ENCODE data around the gene TMEM88. TPM values are rescaled to one million over a fixed set of nuclear protein-coding genes. Genes with fewer than 3 reads are reported as not detected.
A peak's percentile ranks its signal among the peaks of the same experiment; 100 is the strongest.

The TMEM88 gene
- total RNA-seq, 1 donor from 2014 or later, result 8.4 TPM

DNA sequence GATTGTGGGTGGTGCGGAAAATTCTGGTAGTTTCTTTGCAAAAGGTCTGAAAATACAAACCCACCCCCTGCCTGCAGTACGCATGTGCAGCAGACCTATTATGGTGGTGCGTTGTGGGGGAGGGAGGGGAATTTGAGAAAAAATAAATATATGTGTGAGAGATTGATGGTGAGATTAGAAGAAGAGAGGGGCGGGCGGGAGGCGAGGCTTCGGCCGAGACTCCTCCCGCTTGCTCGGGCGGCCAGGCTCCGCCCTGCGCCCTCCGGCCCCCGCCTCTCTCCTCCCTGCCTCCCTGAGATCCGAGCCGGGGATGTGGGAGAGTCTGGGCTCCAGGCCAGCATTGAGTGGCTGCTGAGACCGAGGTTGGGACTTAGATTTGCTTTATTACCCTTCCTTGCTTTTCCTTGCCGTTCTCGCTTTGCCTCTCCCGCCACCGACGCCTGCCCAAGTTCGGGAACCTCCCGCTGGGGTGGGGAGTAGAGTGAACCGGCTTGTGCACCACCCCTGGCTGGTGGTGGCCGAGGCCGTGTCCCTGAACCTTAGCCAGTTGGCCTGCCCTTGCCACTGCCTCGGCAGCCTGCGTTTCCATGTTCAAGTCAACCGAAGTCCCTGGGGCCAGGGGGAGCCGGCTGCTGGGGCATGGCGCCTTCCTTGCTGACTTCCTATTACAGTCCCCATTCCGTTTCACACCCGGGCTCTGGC, 32.8 kb downstream of the TMEM88 start:
- TF ChIP-seq CTCF (conservative IDR thresholded peaks at IDR 0.05), result no peak
- no peak overlapping the region for H3K27ac Mint-ChIP-seq (ENCODE audit: unreplicated experiment)
- no peaks in the 10 kb centered on the region for H3K27me3 Mint-ChIP-seq (ENCODE audit: low read depth)
- H3K36me3 Mint-ChIP-seq (ENCODE audit: low read depth), result peaks cover 8% of the 10 kb centered on the region
- H3K9me3 Mint-ChIP-seq, result no peaks in the 10 kb centered on the region
- peak; percentile 69 for DNase-seq (ENCODE audit: low read depth, low spot score)
- no peak overlapping the region for H3K4me3 Mint-ChIP-seq
- H3K4me1 Mint-ChIP-seq, result no peaks in the 10 kb centered on the region

DNA sequence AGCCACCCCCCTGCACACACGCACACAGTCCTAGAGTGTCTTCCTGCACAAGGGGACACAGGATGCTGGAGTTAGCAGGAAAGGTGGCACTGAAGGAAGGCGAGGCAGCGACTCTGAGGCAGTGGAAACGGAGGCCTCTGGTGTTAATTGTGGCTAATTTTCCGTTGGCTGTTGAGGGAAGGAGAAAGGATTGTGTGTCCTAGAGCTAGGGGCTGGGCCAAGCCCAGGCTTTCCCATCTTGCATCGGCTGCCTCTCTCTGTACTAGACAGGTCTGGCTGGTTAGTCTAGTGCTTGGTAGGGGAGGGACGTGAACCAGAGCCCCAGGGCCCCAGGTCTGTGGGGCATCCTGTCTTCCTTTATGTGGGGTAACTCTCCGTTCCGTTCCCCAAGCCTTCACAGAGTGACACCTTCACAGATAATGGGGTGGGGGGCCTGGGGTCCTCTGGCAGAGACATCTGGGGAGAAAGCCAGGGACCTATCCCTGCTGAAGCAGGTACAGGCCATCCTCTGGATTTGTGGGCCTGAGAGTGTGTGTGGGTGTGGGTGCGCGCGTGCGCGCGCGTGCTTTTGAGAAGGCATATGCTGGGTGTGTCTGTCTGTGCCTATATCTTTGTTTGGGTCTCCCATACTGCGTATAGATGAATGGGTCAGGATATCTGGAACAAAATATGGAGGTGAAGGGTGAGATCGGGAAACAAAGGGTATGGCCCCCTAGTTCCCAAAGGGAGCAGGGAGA, 33.5 kb downstream of the TMEM88 start, which contains the start of gene CHD3:
Gene CHD3 (plus strand): TSS at position 606 of the 737 bp plus-strand sequence. CDS start 212 bp downstream, outside the sequence.
- TF ChIP-seq CTCF (conservative IDR thresholded peaks at IDR 0.05), result no peak
- H3K4me1 Mint-ChIP-seq, result no peaks in the 10 kb centered on the region
- peaks cover 8% of the 10 kb centered on the region for H3K36me3 Mint-ChIP-seq (ENCODE audit: low read depth)
- no peak within 1 kb of the TSS for H3K4me3 Mint-ChIP-seq
- H3K27me3 Mint-ChIP-seq (ENCODE audit: low read depth), result no peaks in the 10 kb centered on the region
- H3K9me3 Mint-ChIP-seq, result no peaks in the 10 kb centered on the region
- no peak for DNase-seq (ENCODE audit: low read depth, low spot score)
- no peak within 1 kb of the TSS for H3K27ac Mint-ChIP-seq (ENCODE audit: unreplicated experiment)

DNA sequence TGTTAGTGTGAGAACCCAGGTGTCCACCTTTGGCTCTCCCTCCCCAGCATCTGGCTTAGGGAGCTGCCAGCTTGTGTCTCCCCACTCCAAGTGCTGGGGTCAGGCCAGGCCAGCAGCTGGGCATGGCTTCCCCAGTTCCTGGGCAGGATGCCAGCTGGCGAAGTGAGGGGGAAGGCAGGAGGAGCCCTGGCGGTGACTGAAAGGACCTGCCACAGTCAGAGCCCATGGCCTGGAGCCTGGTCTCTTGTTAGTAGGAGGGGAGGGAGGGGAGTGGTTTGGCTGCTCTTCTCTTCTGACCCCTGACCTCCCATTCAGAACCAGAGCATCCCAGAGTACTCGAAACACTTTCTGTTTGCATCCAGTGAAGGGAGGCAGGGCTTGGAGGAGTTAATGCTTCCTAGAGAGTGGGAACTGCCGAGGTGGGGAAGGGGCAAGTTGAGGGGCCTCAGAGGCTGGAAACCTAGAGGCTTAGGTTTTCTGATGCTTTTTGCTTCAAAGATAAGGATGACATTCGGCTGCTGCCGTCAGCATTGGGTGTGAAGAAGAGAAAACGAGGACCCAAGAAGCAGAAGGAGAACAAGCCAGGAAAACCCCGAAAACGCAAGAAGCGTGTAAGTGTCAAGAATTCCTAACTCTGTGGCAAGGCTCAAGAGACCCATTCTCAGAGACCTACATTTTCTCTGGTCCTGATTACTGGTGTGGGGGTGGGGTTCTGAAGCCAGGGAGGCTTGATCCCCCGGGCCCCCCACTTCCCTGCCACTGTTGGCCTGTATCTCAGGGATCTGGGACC, 34.5 kb downstream of the TMEM88 start:
- H3K27ac Mint-ChIP-seq (ENCODE audit: unreplicated experiment), result no peak overlapping the region
- peak; percentile 43 for DNase-seq (ENCODE audit: low read depth, low spot score)

GRCh38 chr17:7893187-7893880, 38.5 kb downstream of the TMEM88 start:
- Mint-ChIP-seq H3K27me3 (ENCODE audit: low read depth) (no peaks in the 10 kb centered on the region), H3K27ac (ENCODE audit: unreplicated experiment) (no peak overlapping the region), H3K36me3 (ENCODE audit: low read depth) (peaks cover 23% of the 10 kb centered on the region), H3K9me3 (no peaks in the 10 kb centered on the region), H3K4me3 (no peak overlapping the region), H3K4me1 (peaks cover 14% of the 10 kb centered on the region)
- TF ChIP-seq CTCF (conservative IDR thresholded peaks at IDR 0.05), result no peak
- no peak for DNase-seq (ENCODE audit: low read depth, low spot score)

More for the DNA sequence above, 34.5 kb downstream of the TMEM88 start:
- no peaks in the 10 kb centered on the region for H3K9me3 Mint-ChIP-seq
- H3K27me3 Mint-ChIP-seq (ENCODE audit: low read depth), result no peaks in the 10 kb centered on the region
- peaks cover 10% of the 10 kb centered on the region for H3K36me3 Mint-ChIP-seq (ENCODE audit: low read depth)
- peaks cover under 1% of the 10 kb centered on the region for H3K4me1 Mint-ChIP-seq
- no peak overlapping the region for H3K4me3 Mint-ChIP-seq
- peak; percentile 53 for TF ChIP-seq CTCF (conservative IDR thresholded peaks at IDR 0.05)

DNA sequence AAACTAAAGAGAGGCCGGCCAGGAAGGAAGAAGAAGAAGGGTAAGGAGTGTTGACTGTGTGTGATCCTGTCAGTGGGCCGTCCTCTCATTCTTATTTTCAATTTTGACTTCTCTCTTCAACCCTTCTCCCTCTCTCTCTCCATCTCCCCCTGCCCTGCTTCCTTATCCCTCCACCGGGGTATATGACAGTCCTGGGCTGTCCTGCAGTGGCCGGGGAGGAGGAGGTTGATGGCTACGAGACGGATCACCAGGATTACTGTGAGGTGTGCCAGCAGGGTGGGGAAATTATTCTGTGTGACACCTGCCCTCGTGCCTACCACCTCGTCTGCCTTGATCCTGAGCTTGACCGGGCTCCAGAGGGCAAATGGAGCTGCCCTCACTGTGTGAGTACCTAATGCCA, 39.4 kb downstream of the TMEM88 start:
- no peak for DNase-seq (ENCODE audit: low read depth, low spot score)
- Mint-ChIP-seq H3K4me1 (peaks cover 14% of the 10 kb centered on the region), H3K27ac (ENCODE audit: unreplicated experiment) (no peak overlapping the region), H3K36me3 (ENCODE audit: low read depth) (peaks cover 22% of the 10 kb centered on the region), H3K27me3 (ENCODE audit: low read depth) (no peaks in the 10 kb centered on the region), H3K4me3 (no peak overlapping the region), H3K9me3 (no peaks in the 10 kb centered on the region)
- TF ChIP-seq CTCF (conservative IDR thresholded peaks at IDR 0.05), result no peak

All from neural crest cell (in vitro differentiated cells).